ENCODE results near the gene TREH. TPM values are rescaled to one million over a fixed set of nuclear protein-coding genes. Genes with fewer than 3 reads are reported as not detected.

Gene TREH
- total and polyA plus RNA-seq, 2 of the 8 experiments (the other 6 are each of a cell fraction or from before 2014, with no cell fraction given): 0.03 TPM; not detected in 1

DNA sequence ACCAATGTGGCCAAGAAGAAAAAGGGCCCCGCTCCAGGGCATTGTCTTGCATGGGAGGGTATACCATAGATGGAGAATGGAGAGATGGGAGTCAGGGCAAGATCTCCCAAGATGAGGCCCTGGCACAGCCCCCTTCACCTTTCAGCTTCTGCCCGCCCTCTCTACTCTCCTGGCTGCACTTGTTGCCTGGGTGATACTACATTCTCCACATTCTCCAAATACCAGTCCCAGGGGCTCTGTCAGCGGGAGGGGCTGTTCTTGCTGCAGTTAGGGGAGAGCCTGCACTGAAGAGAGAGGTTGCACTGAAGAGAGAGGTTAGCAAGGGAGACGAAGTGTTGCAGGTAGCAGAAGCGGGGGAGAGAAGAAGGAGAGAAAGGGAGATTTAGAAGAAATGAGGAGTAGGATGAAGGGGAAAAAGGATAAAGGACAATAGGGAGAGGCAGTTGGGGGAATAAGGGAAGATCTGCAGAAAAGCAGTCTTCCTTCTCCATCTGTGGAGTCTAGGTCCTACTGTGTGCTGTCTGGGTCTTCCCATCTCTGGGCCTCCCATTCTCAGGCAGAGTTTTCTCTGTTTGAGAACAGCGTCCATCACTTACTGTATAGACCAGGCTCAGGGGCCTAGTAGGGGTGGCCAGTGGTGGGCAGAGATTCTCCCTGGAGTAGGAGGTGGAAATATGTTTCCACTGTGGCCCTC, 64.0 kb downstream of the TREH start (continued):
- TF ChIP-seq, protein P1, sequence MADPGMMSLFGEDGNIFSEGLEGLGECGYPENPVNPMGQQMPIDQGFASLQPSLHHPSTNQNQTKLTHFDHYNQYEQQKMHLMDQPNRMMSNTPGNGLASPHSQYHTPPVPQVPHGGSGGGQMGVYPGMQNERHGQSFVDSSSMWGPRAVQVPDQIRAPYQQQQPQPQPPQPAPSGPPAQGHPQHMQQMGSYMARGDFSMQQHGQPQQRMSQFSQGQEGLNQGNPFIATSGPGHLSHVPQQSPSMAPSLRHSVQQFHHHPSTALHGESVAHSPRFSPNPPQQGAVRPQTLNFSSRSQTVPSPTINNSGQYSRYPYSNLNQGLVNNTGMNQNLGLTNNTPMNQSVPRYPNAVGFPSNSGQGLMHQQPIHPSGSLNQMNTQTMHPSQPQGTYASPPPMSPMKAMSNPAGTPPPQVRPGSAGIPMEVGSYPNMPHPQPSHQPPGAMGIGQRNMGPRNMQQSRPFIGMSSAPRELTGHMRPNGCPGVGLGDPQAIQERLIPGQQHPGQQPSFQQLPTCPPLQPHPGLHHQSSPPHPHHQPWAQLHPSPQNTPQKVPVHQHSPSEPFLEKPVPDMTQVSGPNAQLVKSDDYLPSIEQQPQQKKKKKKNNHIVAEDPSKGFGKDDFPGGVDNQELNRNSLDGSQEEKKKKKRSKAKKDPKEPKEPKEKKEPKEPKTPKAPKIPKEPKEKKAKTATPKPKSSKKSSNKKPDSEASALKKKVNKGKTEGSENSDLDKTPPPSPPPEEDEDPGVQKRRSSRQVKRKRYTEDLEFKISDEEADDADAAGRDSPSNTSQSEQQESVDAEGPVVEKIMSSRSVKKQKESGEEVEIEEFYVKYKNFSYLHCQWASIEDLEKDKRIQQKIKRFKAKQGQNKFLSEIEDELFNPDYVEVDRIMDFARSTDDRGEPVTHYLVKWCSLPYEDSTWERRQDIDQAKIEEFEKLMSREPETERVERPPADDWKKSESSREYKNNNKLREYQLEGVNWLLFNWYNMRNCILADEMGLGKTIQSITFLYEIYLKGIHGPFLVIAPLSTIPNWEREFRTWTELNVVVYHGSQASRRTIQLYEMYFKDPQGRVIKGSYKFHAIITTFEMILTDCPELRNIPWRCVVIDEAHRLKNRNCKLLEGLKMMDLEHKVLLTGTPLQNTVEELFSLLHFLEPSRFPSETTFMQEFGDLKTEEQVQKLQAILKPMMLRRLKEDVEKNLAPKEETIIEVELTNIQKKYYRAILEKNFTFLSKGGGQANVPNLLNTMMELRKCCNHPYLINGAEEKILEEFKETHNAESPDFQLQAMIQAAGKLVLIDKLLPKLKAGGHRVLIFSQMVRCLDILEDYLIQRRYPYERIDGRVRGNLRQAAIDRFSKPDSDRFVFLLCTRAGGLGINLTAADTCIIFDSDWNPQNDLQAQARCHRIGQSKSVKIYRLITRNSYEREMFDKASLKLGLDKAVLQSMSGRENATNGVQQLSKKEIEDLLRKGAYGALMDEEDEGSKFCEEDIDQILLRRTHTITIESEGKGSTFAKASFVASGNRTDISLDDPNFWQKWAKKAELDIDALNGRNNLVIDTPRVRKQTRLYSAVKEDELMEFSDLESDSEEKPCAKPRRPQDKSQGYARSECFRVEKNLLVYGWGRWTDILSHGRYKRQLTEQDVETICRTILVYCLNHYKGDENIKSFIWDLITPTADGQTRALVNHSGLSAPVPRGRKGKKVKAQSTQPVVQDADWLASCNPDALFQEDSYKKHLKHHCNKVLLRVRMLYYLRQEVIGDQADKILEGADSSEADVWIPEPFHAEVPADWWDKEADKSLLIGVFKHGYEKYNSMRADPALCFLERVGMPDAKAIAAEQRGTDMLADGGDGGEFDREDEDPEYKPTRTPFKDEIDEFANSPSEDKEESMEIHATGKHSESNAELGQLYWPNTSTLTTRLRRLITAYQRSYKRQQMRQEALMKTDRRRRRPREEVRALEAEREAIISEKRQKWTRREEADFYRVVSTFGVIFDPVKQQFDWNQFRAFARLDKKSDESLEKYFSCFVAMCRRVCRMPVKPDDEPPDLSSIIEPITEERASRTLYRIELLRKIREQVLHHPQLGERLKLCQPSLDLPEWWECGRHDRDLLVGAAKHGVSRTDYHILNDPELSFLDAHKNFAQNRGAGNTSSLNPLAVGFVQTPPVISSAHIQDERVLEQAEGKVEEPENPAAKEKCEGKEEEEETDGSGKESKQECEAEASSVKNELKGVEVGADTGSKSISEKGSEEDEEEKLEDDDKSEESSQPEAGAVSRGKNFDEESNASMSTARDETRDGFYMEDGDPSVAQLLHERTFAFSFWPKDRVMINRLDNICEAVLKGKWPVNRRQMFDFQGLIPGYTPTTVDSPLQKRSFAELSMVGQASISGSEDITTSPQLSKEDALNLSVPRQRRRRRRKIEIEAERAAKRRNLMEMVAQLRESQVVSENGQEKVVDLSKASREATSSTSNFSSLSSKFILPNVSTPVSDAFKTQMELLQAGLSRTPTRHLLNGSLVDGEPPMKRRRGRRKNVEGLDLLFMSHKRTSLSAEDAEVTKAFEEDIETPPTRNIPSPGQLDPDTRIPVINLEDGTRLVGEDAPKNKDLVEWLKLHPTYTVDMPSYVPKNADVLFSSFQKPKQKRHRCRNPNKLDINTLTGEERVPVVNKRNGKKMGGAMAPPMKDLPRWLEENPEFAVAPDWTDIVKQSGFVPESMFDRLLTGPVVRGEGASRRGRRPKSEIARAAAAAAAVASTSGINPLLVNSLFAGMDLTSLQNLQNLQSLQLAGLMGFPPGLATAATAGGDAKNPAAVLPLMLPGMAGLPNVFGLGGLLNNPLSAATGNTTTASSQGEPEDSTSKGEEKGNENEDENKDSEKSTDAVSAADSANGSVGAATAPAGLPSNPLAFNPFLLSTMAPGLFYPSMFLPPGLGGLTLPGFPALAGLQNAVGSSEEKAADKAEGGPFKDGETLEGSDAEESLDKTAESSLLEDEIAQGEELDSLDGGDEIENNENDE (IDR thresholded peaks at IDR 0.05; ENCODE audit: insufficient replicate concordance, low read length): no peak
- TF ChIP-seq KDM4A (IDR thresholded peaks at IDR 0.05; ENCODE audit: low read depth, low read length, severe bottlenecking) (no peak), CHD2 (IDR thresholded peaks at IDR 0.05; ENCODE audit: low read length) (0 out of 2 replicates have a peak, but pooled peaks have one; percentile 19), SIRT6 (IDR thresholded peaks at IDR 0.05; ENCODE audit: low read length) (no peak), SAP30 (IDR thresholded peaks at IDR 0.05; ENCODE audit: insufficient read depth, insufficient replicate concordance, low read length) (no peak), SUZ12 (IDR thresholded peaks at IDR 0.05; ENCODE audit: low read length) (no peak), TAF1 (IDR thresholded peaks at IDR 0.05; ENCODE audit: low read depth, low read length) (peak; percentile 76), CHD1 (IDR thresholded peaks at IDR 0.05; ENCODE audit: low read depth, low read length) (no peak), CTBP2 (IDR thresholded peaks at IDR 0.05; ENCODE audit: borderline replicate concordance, insufficient read depth, insufficient read length, low read length) (peak; percentile 84)
- TF ChIP-seq, protein P2, sequence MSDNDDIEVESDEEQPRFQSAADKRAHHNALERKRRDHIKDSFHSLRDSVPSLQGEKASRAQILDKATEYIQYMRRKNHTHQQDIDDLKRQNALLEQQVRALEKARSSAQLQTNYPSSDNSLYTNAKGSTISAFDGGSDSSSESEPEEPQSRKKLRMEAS (IDR thresholded peaks at IDR 0.05): no peak
